Aorta (tissue), 5 donors: Measurements from ENCODE around the gene CDH23. TPM values are rescaled to one million over a fixed set of nuclear protein-coding genes. Genes with fewer than 3 reads are reported as not detected.

ENCODE experiments used
- ATAC-seq: fragments of 200-7000 bp; cut with Tn5 transposase; one replicate; pipeline ENCODE4 v1.9.1; 2022; ENCODE audit warnings: moderate library complexity; ENCODE audit not compliant: low FRiP score
- DNase-seq, 2 donors: peaks; one replicate each; pipeline ENCODE4 v3.0.0-alpha.2; 2020
- H3K27ac ChIP-seq, 2 donors: one replicate each; pipeline ENCODE4 v1.5.1; 2013; ENCODE audit warnings: low read length in 2 of 2, mild to moderate bottlenecking in 2 of 2, moderate library complexity in 2 of 2, control low read depth in 1 of 2, inconsistent platforms in 1 of 2, low read depth in 1 of 2
- H3K27me3 ChIP-seq, 2 donors: one replicate each; pipeline ENCODE4 v1.6.1; 2013; ENCODE audit warnings: control low read depth in 1 of 2, low read length in 1 of 2, mild to moderate bottlenecking in 1 of 2, moderate library complexity in 1 of 2; ENCODE audit not compliant: insufficient read depth in 2 of 2, control insufficient read depth in 1 of 2
- H3K36me3 ChIP-seq, 2 donors: one replicate each; pipeline ENCODE4 v1.6.1; 2013; ENCODE audit warnings: control low read depth in 1 of 2, low read length in 1 of 2, mild to moderate bottlenecking in 1 of 2; ENCODE audit not compliant: insufficient read depth in 2 of 2, control insufficient read depth in 1 of 2
- H3K4me1 ChIP-seq, 2 donors: one replicate each; pipeline ENCODE4 v1.6.1; 2013; ENCODE audit warnings: low read length in 2 of 2, control low read depth in 1 of 2, mild to moderate bottlenecking in 1 of 2, moderate library complexity in 1 of 2; ENCODE audit not compliant: insufficient read depth in 2 of 2, control insufficient read depth in 1 of 2
- H3K4me3 ChIP-seq, 2 donors: one replicate each; pipeline ENCODE4 v1.5.1; 2013; ENCODE audit warnings: low read length in 2 of 2, control low read depth in 1 of 2, mild to moderate bottlenecking in 1 of 2
- H3K9me3 ChIP-seq: one replicate; pipeline ENCODE4 v1.6.1; 2013; ENCODE audit warnings: mild to moderate bottlenecking, low read length; ENCODE audit not compliant: control insufficient read depth
- WGBS, 2 donors: extraction: QIAGEN DNeasy Blood & Tissue Kit; methylation state at CpG; one replicate each; pipeline ENCODE4 v1.1.7; 2013; 5-methylcytosine and 5-hydroxymethylcytosine counted together
- intact Hi-C, 2 donors: fragments of 100-400 bp; cut with DNase I; formaldehyde crosslinking; loops; one replicate each; pipeline versions ENCODE4 v1.14.2 to v1.15.0; 2022
- polyA plus RNA-seq, 2 donors: library from polyadenylated mRNA; stranded (reverse); fragments of 200-250 nt; gene quantifications; one replicate each; pipeline ENCODE4 v1.2.3, GENCODE V29; 2013
- total RNA-seq, 2 donors: library from RNA; stranded (reverse); fragmentation: NEBNext Ultra II Directional; extraction: Animal tissue kit (Norgen Biotek cat#: 25700); gene quantifications; one replicate each; pipeline ENCODE4 v1.2.1, GENCODE V29; 2021
- donor health status: healthy with polysubstance abuse.
- donor health status: Bipolar disorder and iron deficiency.
- donor health status: DM: no; HTN: no; CAD: no.
- donor health status: DM: no; HTN: no; CAD: no.
- donor health status: DM: yes; HTN: yes; CAD: no.

CDH23 gene
- total and polyA plus RNA-seq, 4 donors = 0.50 to 16.6 (median 7.3) TPM

DNA sequence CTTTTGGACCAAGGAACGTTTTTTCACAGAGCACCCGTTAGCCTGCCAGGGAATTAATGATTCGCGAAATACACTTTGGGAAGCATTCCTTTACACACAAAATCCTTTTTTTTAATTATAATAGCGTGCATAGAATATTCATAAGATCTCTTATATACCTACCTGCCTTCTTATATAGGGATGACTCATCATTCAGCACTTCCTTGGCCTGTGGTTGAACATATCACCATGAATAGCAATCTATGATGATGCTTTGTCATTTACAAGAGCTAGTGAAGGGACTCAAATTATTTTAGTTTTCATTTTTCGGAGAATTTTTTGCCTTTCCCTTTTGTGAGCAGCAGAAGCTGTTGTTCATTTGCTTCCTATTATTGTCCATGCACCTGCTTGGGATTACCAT lies 97.0 kb downstream of the CDH23 start:
- intact Hi-C loops = no loop called here
- ATAC-seq = no peak
- DNase-seq = no peak
- Histone ChIP-seq H3K9me3 (no peaks in the 10 kb centered on the region), H3K4me1 (no peaks in the 10 kb centered on the region), H3K27me3 (no peaks in the 10 kb centered on the region), H3K36me3 (no peaks in the 10 kb centered on the region), H3K27ac (no peak overlapping the region), H3K4me3 (no peak overlapping the region)
- 89 to 91% methylated on average over 6 of the region's 6 CpGs for WGBS, 2 donors

GRCh38 chr10:71494476-71494875 lies 97.8 kb downstream of the CDH23 start:
- WGBS, 2 donors = 95% methylated on average over 8 of the region's 8 CpGs
- ATAC-seq = no peak
- intact Hi-C loops = no loop called here
- Histone ChIP-seq H3K4me3 (no peak overlapping the region), H3K4me1 (no peaks in the 10 kb centered on the region), H3K27me3 (no peaks in the 10 kb centered on the region), H3K27ac (no peak overlapping the region), H3K9me3 (no peaks in the 10 kb centered on the region), H3K36me3 (no peaks in the 10 kb centered on the region)
- DNase-seq = no peak

GRCh38 chr10:71494980-71495381 lies 98.3 kb downstream of the CDH23 start:
- Histone ChIP-seq H3K36me3 (no peaks in the 10 kb centered on the region), H3K4me3 (no peak overlapping the region), H3K4me1 (no peaks in the 10 kb centered on the region), H3K9me3 (no peaks in the 10 kb centered on the region), H3K27ac (no peak overlapping the region), H3K27me3 (no peaks in the 10 kb centered on the region)
- intact Hi-C loops = no loop called here
- ATAC-seq = no peak
- DNase-seq = no peak
- WGBS, 2 donors = 77 to 80% methylated on average over 9 of the region's 9 CpGs

GRCh38 chr10:71496927-71497762 lies 100.4 kb downstream of the CDH23 start:
- no peaks in the 10 kb centered on the region for H3K36me3 ChIP-seq
- no peak for DNase-seq
- no peak overlapping the region for H3K27ac ChIP-seq
- intact Hi-C loops = no loop called here
- ATAC-seq = no peak
- H3K9me3 ChIP-seq = no peaks in the 10 kb centered on the region
- 58 to 70% methylated on average over 13 to 14 of the region's 14 CpGs for WGBS, 2 donors
- H3K4me1 ChIP-seq = no peaks in the 10 kb centered on the region
- H3K27me3 ChIP-seq = no peaks in the 10 kb centered on the region
- H3K4me3 ChIP-seq = no peak overlapping the region

GRCh38 chr10:71497763-71498326 lies 101.1 kb downstream of the CDH23 start:
- no peak for DNase-seq
- no peak for ATAC-seq
- H3K36me3 ChIP-seq = no peaks in the 10 kb centered on the region
- 68 to 69% methylated on average over 9 of the region's 9 CpGs for WGBS, 2 donors
- H3K4me1 ChIP-seq = no peaks in the 10 kb centered on the region
- no peaks in the 10 kb centered on the region for H3K27me3 ChIP-seq
- no peak overlapping the region for H3K4me3 ChIP-seq
- no peak overlapping the region for H3K27ac ChIP-seq
- intact Hi-C loops = no loop called here
- no peaks in the 10 kb centered on the region for H3K9me3 ChIP-seq

- WGBS, 2 donors = 96 to 98% methylated on average over 4 of the region's 4 CpGs
- Histone ChIP-seq H3K27ac (no peak overlapping the region), H3K27me3 (no peaks in the 10 kb centered on the region), H3K4me3 (no peak overlapping the region), H3K9me3 (no peaks in the 10 kb centered on the region), H3K36me3 (no peaks in the 10 kb centered on the region), H3K4me1 (no peaks in the 10 kb centered on the region)
- ATAC-seq (no peak), DNase-seq (no peak)
- intact Hi-C loops = no loop called here
Measured at GRCh38 chr10:71501402-71501801, 104.7 kb downstream of the CDH23 start.

DNA sequence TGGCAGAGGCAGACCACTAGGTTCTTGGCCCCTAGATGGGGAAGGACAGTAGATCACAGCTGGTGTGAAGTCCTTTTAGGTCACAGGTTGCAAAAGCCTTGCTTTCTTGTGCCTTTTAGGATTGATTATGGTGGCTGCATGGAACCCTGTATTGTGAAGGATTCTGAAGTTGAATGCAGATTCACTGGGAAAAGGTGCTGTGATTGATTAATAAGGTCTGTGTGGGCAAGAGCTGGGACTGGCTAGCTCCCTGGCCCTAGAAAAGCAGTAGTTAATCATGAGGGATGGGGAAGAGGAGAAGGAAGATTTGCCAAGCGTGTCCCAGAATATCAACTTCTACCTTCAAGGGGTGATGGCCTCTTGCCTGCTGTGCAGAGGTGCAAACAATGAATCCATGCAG lies 105.5 kb downstream of the CDH23 start:
- Histone ChIP-seq H3K27me3 (no peaks in the 10 kb centered on the region), H3K27ac (no peak overlapping the region), H3K36me3 (no peaks in the 10 kb centered on the region), H3K4me3 (no peak overlapping the region), H3K9me3 (no peaks in the 10 kb centered on the region), H3K4me1 (no peaks in the 10 kb centered on the region)
- 95% methylated on average over 1 of the region's 1 CpG for WGBS, 2 donors
- intact Hi-C loops = no loop called here
- ATAC-seq (no peak), DNase-seq (no peak)

GRCh38 chr10:71502851-71503250 lies 106.1 kb downstream of the CDH23 start:
- H3K4me1 ChIP-seq = no peaks in the 10 kb centered on the region
- no peaks in the 10 kb centered on the region for H3K27me3 ChIP-seq
- H3K4me3 ChIP-seq = no peak overlapping the region
- ATAC-seq = no peak
- no peak overlapping the region for H3K27ac ChIP-seq
- H3K36me3 ChIP-seq = no peaks in the 10 kb centered on the region
- intact Hi-C loops = no loop called here
- WGBS, 2 donors = 87 to 89% methylated on average over 5 of the region's 5 CpGs
- DNase-seq = no peak
- H3K9me3 ChIP-seq = no peaks in the 10 kb centered on the region

DNA sequence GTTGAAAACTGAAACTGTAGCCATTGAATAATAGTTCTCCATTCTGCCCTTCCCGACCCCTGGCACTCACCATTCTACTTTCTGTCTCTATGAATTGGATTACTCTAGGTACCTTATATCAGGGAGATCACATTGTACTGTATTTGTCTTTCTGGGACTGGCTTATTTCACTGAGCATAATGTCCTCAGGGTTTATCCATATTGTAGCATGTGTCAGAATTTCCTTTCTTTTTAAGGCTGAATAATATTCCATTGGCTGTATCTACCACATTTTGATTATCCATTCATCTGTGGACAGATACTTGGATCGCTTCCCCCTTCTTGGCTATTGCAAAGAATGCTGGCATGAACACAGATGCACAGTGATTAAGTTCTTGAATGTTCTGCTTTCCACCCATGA lies 107.4 kb downstream of the CDH23 start:
- Histone ChIP-seq H3K9me3 (no peaks in the 10 kb centered on the region), H3K27ac (no peak overlapping the region), H3K4me1 (no peaks in the 10 kb centered on the region), H3K4me3 (no peak overlapping the region), H3K27me3 (no peaks in the 10 kb centered on the region), H3K36me3 (no peaks in the 10 kb centered on the region)
- ATAC-seq = no peak
- intact Hi-C loops = no loop called here
- no peak for DNase-seq
- 80 to 83% methylated on average over 2 of the region's 2 CpGs for WGBS, 2 donors
